ENCODE results near the gene RIOK3.

DNA sequence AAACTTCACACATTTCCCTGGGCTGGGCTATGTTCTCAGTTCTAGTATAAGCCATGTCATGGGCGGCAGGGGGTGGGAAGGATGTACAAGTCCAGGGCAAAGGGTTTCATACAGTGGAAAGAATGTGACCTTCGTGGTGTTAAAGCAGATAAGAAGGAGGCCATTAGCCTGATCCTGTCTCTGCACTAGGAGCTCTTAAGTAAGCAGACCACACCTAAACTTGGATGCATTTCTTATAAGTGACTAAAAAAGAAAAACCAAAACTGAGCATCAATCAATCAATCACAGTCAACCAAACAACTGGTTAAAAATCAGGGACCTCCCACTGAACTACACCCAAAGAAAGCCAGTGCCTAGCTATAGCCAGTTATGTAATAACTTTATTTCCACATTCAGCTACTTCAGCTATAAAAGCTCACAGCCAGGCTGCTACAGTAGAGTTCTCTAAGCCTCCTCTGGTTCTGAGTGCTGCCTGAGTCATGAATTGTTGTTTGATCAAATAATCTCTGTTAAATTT is 46.8 kb upstream of the RIOK3 start:
- TF ChIP-seq, protein P1, sequence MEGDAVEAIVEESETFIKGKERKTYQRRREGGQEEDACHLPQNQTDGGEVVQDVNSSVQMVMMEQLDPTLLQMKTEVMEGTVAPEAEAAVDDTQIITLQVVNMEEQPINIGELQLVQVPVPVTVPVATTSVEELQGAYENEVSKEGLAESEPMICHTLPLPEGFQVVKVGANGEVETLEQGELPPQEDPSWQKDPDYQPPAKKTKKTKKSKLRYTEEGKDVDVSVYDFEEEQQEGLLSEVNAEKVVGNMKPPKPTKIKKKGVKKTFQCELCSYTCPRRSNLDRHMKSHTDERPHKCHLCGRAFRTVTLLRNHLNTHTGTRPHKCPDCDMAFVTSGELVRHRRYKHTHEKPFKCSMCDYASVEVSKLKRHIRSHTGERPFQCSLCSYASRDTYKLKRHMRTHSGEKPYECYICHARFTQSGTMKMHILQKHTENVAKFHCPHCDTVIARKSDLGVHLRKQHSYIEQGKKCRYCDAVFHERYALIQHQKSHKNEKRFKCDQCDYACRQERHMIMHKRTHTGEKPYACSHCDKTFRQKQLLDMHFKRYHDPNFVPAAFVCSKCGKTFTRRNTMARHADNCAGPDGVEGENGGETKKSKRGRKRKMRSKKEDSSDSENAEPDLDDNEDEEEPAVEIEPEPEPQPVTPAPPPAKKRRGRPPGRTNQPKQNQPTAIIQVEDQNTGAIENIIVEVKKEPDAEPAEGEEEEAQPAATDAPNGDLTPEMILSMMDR (IDR thresholded peaks at IDR 0.05 in 2 of 3, conservative IDR thresholded peaks at IDR 0.05 in 1 of 3; ENCODE audit: borderline replicate concordance in 1 of 3, insufficient read depth in 1 of 3, low read depth in 2 of 3, low read length in 2 of 3): no peak
- TF ChIP-seq, protein P2, sequence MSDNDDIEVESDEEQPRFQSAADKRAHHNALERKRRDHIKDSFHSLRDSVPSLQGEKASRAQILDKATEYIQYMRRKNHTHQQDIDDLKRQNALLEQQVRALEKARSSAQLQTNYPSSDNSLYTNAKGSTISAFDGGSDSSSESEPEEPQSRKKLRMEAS (IDR thresholded peaks at IDR 0.05): no peak
- no peak for TF ChIP-seq POLR2A (IDR thresholded peaks at IDR 0.05; ENCODE audit: borderline replicate concordance, extremely low read depth, insufficient read depth, insufficient read length)
- no peak for TF ChIP-seq EZH2 (IDR thresholded peaks at IDR 0.05)
- no peak for TF ChIP-seq ZNF274 (IDR thresholded peaks at IDR 0.05; ENCODE audit: low read depth, low read length)
- TF ChIP-seq POLR2AphosphoS5 (IDR thresholded peaks at IDR 0.05; ENCODE audit: low read depth, low read length): no peak
- TF ChIP-seq, protein P3, sequence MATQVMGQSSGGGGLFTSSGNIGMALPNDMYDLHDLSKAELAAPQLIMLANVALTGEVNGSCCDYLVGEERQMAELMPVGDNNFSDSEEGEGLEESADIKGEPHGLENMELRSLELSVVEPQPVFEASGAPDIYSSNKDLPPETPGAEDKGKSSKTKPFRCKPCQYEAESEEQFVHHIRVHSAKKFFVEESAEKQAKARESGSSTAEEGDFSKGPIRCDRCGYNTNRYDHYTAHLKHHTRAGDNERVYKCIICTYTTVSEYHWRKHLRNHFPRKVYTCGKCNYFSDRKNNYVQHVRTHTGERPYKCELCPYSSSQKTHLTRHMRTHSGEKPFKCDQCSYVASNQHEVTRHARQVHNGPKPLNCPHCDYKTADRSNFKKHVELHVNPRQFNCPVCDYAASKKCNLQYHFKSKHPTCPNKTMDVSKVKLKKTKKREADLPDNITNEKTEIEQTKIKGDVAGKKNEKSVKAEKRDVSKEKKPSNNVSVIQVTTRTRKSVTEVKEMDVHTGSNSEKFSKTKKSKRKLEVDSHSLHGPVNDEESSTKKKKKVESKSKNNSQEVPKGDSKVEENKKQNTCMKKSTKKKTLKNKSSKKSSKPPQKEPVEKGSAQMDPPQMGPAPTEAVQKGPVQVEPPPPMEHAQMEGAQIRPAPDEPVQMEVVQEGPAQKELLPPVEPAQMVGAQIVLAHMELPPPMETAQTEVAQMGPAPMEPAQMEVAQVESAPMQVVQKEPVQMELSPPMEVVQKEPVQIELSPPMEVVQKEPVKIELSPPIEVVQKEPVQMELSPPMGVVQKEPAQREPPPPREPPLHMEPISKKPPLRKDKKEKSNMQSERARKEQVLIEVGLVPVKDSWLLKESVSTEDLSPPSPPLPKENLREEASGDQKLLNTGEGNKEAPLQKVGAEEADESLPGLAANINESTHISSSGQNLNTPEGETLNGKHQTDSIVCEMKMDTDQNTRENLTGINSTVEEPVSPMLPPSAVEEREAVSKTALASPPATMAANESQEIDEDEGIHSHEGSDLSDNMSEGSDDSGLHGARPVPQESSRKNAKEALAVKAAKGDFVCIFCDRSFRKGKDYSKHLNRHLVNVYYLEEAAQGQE (IDR thresholded peaks at IDR 0.05; ENCODE audit: low read depth): no peak
- TF ChIP-seq YY1 (IDR thresholded peaks at IDR 0.05; ENCODE audit: extremely low read depth, insufficient replicate concordance, low read depth, low read length): no peak
- TF ChIP-seq EGR1 (IDR thresholded peaks at IDR 0.05; ENCODE audit: low read depth): no peak
- TF ChIP-seq ELF1 (IDR thresholded peaks at IDR 0.05; ENCODE audit: borderline replicate concordance, low read depth): no peak
- TF ChIP-seq, protein P4, sequence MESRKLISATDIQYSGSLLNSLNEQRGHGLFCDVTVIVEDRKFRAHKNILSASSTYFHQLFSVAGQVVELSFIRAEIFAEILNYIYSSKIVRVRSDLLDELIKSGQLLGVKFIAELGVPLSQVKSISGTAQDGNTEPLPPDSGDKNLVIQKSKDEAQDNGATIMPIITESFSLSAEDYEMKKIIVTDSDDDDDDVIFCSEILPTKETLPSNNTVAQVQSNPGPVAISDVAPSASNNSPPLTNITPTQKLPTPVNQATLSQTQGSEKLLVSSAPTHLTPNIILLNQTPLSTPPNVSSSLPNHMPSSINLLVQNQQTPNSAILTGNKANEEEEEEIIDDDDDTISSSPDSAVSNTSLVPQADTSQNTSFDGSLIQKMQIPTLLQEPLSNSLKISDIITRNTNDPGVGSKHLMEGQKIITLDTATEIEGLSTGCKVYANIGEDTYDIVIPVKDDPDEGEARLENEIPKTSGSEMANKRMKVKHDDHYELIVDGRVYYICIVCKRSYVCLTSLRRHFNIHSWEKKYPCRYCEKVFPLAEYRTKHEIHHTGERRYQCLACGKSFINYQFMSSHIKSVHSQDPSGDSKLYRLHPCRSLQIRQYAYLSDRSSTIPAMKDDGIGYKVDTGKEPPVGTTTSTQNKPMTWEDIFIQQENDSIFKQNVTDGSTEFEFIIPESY (IDR thresholded peaks at IDR 0.05; ENCODE audit: extremely low read depth, insufficient replicate concordance, low read length): no peak
- no peak for TF ChIP-seq RAD21 (IDR thresholded peaks at IDR 0.05; ENCODE audit: low read depth)

Measured in HCT116 (cell line).